Sigmoid colon (tissue), 7 donors: ENCODE results near the gene C14orf132. TPM values are rescaled to one million over a fixed set of nuclear protein-coding genes. Genes with fewer than 3 reads are reported as not detected.

ENCODE experiments used
- DNase-seq: peaks from one replicate; pipeline ENCODE4 v3.0.0-alpha.2; 2019
- H3K27ac ChIP-seq, 4 donors: fragments of 200-600 bp; sonication (generic); one replicate each; pipeline ENCODE4 v1.5.1; 2016 to 2019; ENCODE audit warnings: mild to moderate bottlenecking in 1 of 4
- H3K27me3 ChIP-seq, 3 donors: fragments of 200-600 bp; sonication (generic); one replicate each; pipeline ENCODE4 v1.5.1; 2019; ENCODE audit warnings: mild to moderate bottlenecking in 1 of 3
- H3K36me3 ChIP-seq, 4 donors: fragments of 200-600 bp; sonication (generic); one replicate each; pipeline ENCODE4 v1.5.1; 2016 to 2019
- H3K4me1 ChIP-seq, 4 donors: fragments of 200-600 bp; sonication (generic); one replicate each; pipeline ENCODE4 v1.5.1; 2017 to 2019
- H3K4me3 ChIP-seq, 4 donors: fragments of 200-600 bp; sonication (generic); one replicate each; pipeline ENCODE4 v1.5.1; 2017 to 2019; ENCODE audit warnings: mild to moderate bottlenecking in 2 of 4, moderate library complexity in 1 of 4
- H3K9me3 ChIP-seq, 4 donors: fragments of 200-600 bp in 3 of 4; sonication (generic) in 3 of 4; one replicate each; pipeline versions ENCODE4 v1.5.1 to v1.6.1; 2013 to 2019
- CTCF ChIP-seq, 4 experiments: fragments of 450-650 bp in 3 of 4; fragments of 200-600 bp in 1 of 4; IDR thresholded peaks; one replicate each; pipeline ENCODE4 v1.5.1; 2016 to 2019; ENCODE audit warnings: antibody characterized with exemption in 4 of 4, mild to moderate bottlenecking in 3 of 4, moderate library complexity in 2 of 4
- EP300 ChIP-seq, 4 donors: sonication (generic); formaldehyde crosslinking; IDR thresholded peaks; one replicate each; pipeline ENCODE4 v1.6.1; 2017; ENCODE audit warnings: antibody characterized with exemption in 4 of 4
- POLR2A ChIP-seq, 2 donors: fragments of 450-650 bp; IDR thresholded peaks; one replicate each; pipeline ENCODE4 v1.6.1; 2016; ENCODE audit warnings: antibody characterized with exemption in 2 of 2, mild to moderate bottlenecking in 2 of 2, moderate library complexity in 2 of 2
- POLR2AphosphoS5 ChIP-seq, 4 donors: sonication (generic); formaldehyde crosslinking; IDR thresholded peaks; one replicate each; pipeline ENCODE4 v1.6.1; 2017; ENCODE audit warnings: antibody characterized with exemption in 4 of 4
- WGBS, 2 donors: extraction: QIAGEN DNeasy Blood & Tissue Kit; methylation state at CpG; one replicate each; pipeline ENCODE4 v1.1.7; 2013; 5-methylcytosine and 5-hydroxymethylcytosine counted together
- intact Hi-C: fragments of 100-400 bp; cut with DNase I; formaldehyde crosslinking; loops from one replicate; pipeline ENCODE4 v1.15.1; 2023
- polyA plus RNA-seq, 3 donors: library from polyadenylated mRNA; stranded (reverse); fragments of 200-250 nt; gene quantifications; one replicate each; pipeline ENCODE4 v1.2.3, GENCODE V29; 2013
- total RNA-seq, 4 donors: library from RNA; depleted of rRNA; stranded (reverse); fragments of >200 nt; gene quantifications; one replicate each; pipeline ENCODE4 v1.1.0, GENCODE V29; 2016
- donor health status: healthy with polysubstance abuse.
- donor health status: Bipolar disorder and iron deficiency.
- donor health status: healthy.

Gene C14orf132
- total and polyA plus RNA-seq, 7 donors = 2.4 to 30.4 (median 10.4) TPM

- no peak overlapping the region for H3K27ac ChIP-seq
- H3K36me3 ChIP-seq = no peaks in the 10 kb centered on the region
- intact Hi-C loops = no loop called here
- peaks cover 0 to 26% (median 5%) of the 10 kb centered on the region in 4 donors for H3K4me1 ChIP-seq
- no peak overlapping the region for H3K4me3 ChIP-seq
- H3K27me3 ChIP-seq = no peaks in the 10 kb centered on the region
- no peaks in the 10 kb centered on the region for H3K9me3 ChIP-seq
- no peak for TF ChIP-seq POLR2AphosphoS5 (IDR thresholded peaks at IDR 0.05)
- no peak for TF ChIP-seq POLR2A (IDR thresholded peaks at IDR 0.05)
- TF ChIP-seq EP300 (IDR thresholded peaks at IDR 0.05) = no peak
- TF ChIP-seq CTCF (IDR thresholded peaks at IDR 0.05) = no peak
- DNase-seq = no peak
Measured at GRCh38 chr14:96114002-96114401, 74.8 kb downstream of the C14orf132 start.

DNA sequence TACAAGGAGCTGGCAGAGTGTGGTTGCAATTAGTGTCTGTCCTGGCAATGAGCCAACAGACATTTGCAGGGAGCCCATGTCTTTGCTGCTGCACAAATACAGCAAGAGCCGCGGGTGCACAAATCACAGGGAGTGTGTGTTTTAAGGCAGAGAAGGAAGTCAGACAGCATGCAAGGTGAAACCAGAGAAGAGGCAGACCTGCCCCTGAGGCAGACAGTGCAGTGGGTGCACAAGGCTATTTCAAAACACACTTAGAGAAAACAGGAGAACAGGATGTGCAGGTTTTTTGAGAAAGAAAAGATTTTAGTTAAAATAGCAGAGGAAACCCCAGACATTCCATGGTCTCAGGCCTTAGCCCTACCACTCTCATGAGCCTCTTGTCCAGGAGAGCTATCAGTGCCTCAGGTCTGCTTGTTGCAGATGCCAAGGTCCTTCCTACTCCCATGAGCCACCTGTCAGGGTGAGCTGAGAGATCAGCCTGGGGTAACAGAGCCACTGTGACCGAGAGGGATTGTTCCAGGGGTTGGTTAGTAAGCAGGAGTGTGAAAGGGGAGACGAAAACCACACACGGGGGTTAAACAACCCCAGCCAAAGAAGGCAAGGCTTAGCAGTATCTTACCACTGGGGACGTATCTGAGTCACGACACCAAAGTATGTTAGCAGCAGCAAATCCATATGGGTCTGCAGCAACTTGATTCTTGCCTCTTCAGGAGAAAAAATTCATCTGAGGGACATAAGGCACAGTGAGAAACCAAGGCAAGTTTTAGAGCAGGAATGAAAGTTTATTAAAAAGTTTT lies 78.1 kb downstream of the C14orf132 start:
- TF ChIP-seq CTCF (IDR thresholded peaks at IDR 0.05) (no peak), POLR2A (IDR thresholded peaks at IDR 0.05) (no peak), EP300 (IDR thresholded peaks at IDR 0.05) (no peak), POLR2AphosphoS5 (IDR thresholded peaks at IDR 0.05) (no peak)
- intact Hi-C loops = no loop called here
- no peak for DNase-seq
- H3K27ac ChIP-seq = no peak overlapping the region
- peaks cover 0 to 11% (median 5%) of the 10 kb centered on the region in 4 donors for H3K4me1 ChIP-seq
- no peak overlapping the region for H3K4me3 ChIP-seq
- H3K36me3 ChIP-seq = no peaks in the 10 kb centered on the region
- no peaks in the 10 kb centered on the region for H3K9me3 ChIP-seq
- 68 to 71% methylated on average over 7 of the region's 7 CpGs for WGBS, 2 donors
- no peaks in the 10 kb centered on the region for H3K27me3 ChIP-seq

GRCh38 chr14:96117960-96118359 lies 78.8 kb downstream of the C14orf132 start:
- peaks cover 0 to 8% (median 5%) of the 10 kb centered on the region in 4 donors for H3K4me1 ChIP-seq
- no peaks in the 10 kb centered on the region for H3K27me3 ChIP-seq
- intact Hi-C loops = no loop called here
- DNase-seq = no peak
- 81 to 82% methylated on average over 6 of the region's 6 CpGs for WGBS, 2 donors
- H3K36me3 ChIP-seq = no peaks in the 10 kb centered on the region
- H3K4me3 ChIP-seq = no peak overlapping the region
- no peak overlapping the region for H3K27ac ChIP-seq
- TF ChIP-seq EP300 (IDR thresholded peaks at IDR 0.05) (no peak), CTCF (IDR thresholded peaks at IDR 0.05) (no peak), POLR2A (IDR thresholded peaks at IDR 0.05) (no peak), POLR2AphosphoS5 (IDR thresholded peaks at IDR 0.05) (no peak)
- H3K9me3 ChIP-seq = no peaks in the 10 kb centered on the region

GRCh38 chr14:96118391-96118790 lies 79.2 kb downstream of the C14orf132 start:
- 91 to 92% methylated on average over 3 of the region's 3 CpGs for WGBS, 2 donors
- intact Hi-C loops = no loop called here
- Histone ChIP-seq H3K4me3 (no peak overlapping the region), H3K27me3 (no peaks in the 10 kb centered on the region), H3K27ac (no peak overlapping the region), H3K4me1 (peaks cover 0 to 8% (median 5%) of the 10 kb centered on the region in 4 donors), H3K36me3 (no peaks in the 10 kb centered on the region), H3K9me3 (no peaks in the 10 kb centered on the region)
- no peak for DNase-seq
- TF ChIP-seq POLR2AphosphoS5 (IDR thresholded peaks at IDR 0.05) (no peak), EP300 (IDR thresholded peaks at IDR 0.05) (no peak), CTCF (IDR thresholded peaks at IDR 0.05) (no peak), POLR2A (IDR thresholded peaks at IDR 0.05) (no peak)
